SU-DHL-6 (cell line): ENCODE measurements around the gene MADD.

Experiments
- H2AFZ ChIP-seq: fragments of 200-600 bp; sonication (generic); 2 replicates; pipeline ENCODE4 v1.6.1; 2014; ENCODE audit warnings: low read depth, mild to moderate bottlenecking, moderate library complexity, mixed read lengths, antibody characterized with exemption, low read length; ENCODE audit not compliant: severe bottlenecking
- H3F3A ChIP-seq: fragments of 200-600 bp; shearing (Covaris generic); 2 replicates; pipeline ENCODE4 v1.6.0; 2016; ENCODE audit warnings: antibody characterized with exemption, mild to moderate bottlenecking; ENCODE audit not compliant: insufficient read depth
- H3K27ac ChIP-seq: fragments of 200-600 bp; sonication (generic); 2 replicates; pipeline ENCODE4 v1.5.1; 2016; ENCODE audit warnings: low read depth, mild to moderate bottlenecking, low read length, moderate library complexity, mixed read lengths
- H3K27me3 ChIP-seq: fragments of 200-600 bp; sonication (generic), shearing (Covaris generic); 2 replicates; pipeline ENCODE4 v1.6.0; 2014; ENCODE audit warnings: mild to moderate bottlenecking, low read length
- H3K36me3 ChIP-seq: fragments of 200-600 bp; sonication (generic); 2 replicates; pipeline ENCODE4 v1.6.1; 2014; ENCODE audit warnings: mild to moderate bottlenecking, low read length, mixed read lengths
- H3K4me2 ChIP-seq: fragments of 300-600, 200-600 bp; shearing (Covaris generic), sonication (generic); 2 replicates; pipeline ENCODE4 v1.6.0; 2014; ENCODE audit warnings: low read length, low read depth, mild to moderate bottlenecking; ENCODE audit not compliant: poor library complexity, severe bottlenecking
- H3K4me3 ChIP-seq: fragments of 200-600 bp; sonication (generic); 2 replicates; pipeline ENCODE4 v1.5.1; 2014; ENCODE audit warnings: antibody characterized with exemption, low read length, mild to moderate bottlenecking, mixed read lengths; ENCODE audit not compliant: insufficient read depth, poor library complexity, severe bottlenecking
- H3K79me2 ChIP-seq: fragments of 200-600 bp; sonication (generic); 2 replicates; pipeline ENCODE4 v1.6.1; 2014; ENCODE audit warnings: mild to moderate bottlenecking, low read length, moderate library complexity; ENCODE audit not compliant: insufficient read depth
- H3K9ac ChIP-seq: fragments of 200-600 bp; sonication (generic); 2 replicates; pipeline ENCODE4 v1.7.0; 2014; ENCODE audit warnings: mild to moderate bottlenecking, low read length
- H3K9me2 ChIP-seq: fragments of 200-600 bp; sonication (generic); replicated peaks from 2 replicates; pipeline ENCODE4 v1.6.1; 2014; ENCODE audit warnings: low read length; ENCODE audit not compliant: insufficient read depth
- H3K9me3 ChIP-seq: fragments of 200-600 bp; sonication (generic); 2 replicates; pipeline ENCODE4 v1.6.1; 2014; ENCODE audit warnings: low read length, mixed read lengths; ENCODE audit not compliant: insufficient read depth
- H4K20me1 ChIP-seq: fragments of 200-600 bp; sonication (generic); 2 replicates; pipeline ENCODE4 v1.6.1; 2014; ENCODE audit warnings: low read depth, mild to moderate bottlenecking, antibody characterized with exemption, low read length, moderate library complexity, mixed read lengths
- EZH2phosphoT487 ChIP-seq: fragments of 200-600 bp; sonication (generic), shearing (Covaris generic); conservative IDR thresholded peaks from 2 replicates; pipeline ENCODE4 v1.6.1; 2018; ENCODE audit warnings: mild to moderate bottlenecking, antibody characterized with exemption, low read length, moderate library complexity, mixed read lengths
- TF ChIP-seq, protein P1 (sequence below): fragments of 200-600 bp; sonication (generic); IDR thresholded peaks from one replicate; pipeline ENCODE4 v1.5.1; 2017; ENCODE audit warnings: antibody characterized with exemption, mild to moderate bottlenecking, low read length, moderate library complexity; ENCODE audit not compliant: insufficient read depth, poor library complexity, severe bottlenecking

The MADD gene

GRCh38 chr11:47261291-47261800 lies 8.6 kb upstream of the MADD start:
- H3K27ac ChIP-seq, result no peak overlapping the region
- H3K9me2 ChIP-seq, result no peaks in the 10 kb centered on the region
- TF ChIP-seq, protein P1, sequence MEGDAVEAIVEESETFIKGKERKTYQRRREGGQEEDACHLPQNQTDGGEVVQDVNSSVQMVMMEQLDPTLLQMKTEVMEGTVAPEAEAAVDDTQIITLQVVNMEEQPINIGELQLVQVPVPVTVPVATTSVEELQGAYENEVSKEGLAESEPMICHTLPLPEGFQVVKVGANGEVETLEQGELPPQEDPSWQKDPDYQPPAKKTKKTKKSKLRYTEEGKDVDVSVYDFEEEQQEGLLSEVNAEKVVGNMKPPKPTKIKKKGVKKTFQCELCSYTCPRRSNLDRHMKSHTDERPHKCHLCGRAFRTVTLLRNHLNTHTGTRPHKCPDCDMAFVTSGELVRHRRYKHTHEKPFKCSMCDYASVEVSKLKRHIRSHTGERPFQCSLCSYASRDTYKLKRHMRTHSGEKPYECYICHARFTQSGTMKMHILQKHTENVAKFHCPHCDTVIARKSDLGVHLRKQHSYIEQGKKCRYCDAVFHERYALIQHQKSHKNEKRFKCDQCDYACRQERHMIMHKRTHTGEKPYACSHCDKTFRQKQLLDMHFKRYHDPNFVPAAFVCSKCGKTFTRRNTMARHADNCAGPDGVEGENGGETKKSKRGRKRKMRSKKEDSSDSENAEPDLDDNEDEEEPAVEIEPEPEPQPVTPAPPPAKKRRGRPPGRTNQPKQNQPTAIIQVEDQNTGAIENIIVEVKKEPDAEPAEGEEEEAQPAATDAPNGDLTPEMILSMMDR, result no peak
- TF ChIP-seq EZH2phosphoT487, result no peak
- H3K9ac ChIP-seq, result no peak overlapping the region
- H3F3A ChIP-seq, result no peaks in the 10 kb centered on the region
- no peaks in the 10 kb centered on the region for H3K9me3 ChIP-seq
- no peak overlapping the region for H3K4me2 ChIP-seq
- no peaks in the 10 kb centered on the region for H3K36me3 ChIP-seq
- H3K79me2 ChIP-seq, result no peaks in the 10 kb centered on the region
- no peak overlapping the region for H3K4me3 ChIP-seq
- no peaks in the 10 kb centered on the region for H4K20me1 ChIP-seq
- H3K27me3 ChIP-seq, result no peaks in the 10 kb centered on the region
- H2AFZ ChIP-seq, result no peak overlapping the region

- Histone ChIP-seq H3K4me3 (no peak overlapping the region), H3F3A (peaks cover 8% of the 10 kb centered on the region; the same call in 1 of the 2 replicates), H3K9me3 (no peaks in the 10 kb centered on the region), H3K36me3 (no peaks in the 10 kb centered on the region), H3K27me3 (no peaks in the 10 kb centered on the region), H4K20me1 (no peaks in the 10 kb centered on the region), H3K9me2 (no peaks in the 10 kb centered on the region), H3K4me2 (no peak overlapping the region), H2AFZ (no peak overlapping the region), H3K27ac (no peak overlapping the region), H3K79me2 (no peaks in the 10 kb centered on the region), H3K9ac (no peak overlapping the region)
- no peak for TF ChIP-seq EZH2phosphoT487
- TF ChIP-seq, protein P1, result no peak
These were observed 5.8 kb upstream of the MADD start for GRCh38 chr11:47264119-47264518.

GRCh38 chr11:47264521-47264920 lies 5.4 kb upstream of the MADD start:
- Histone ChIP-seq H2AFZ (no peak overlapping the region), H3K4me2 (no peak overlapping the region), H3K9me3 (no peaks in the 10 kb centered on the region), H3K27me3 (no peaks in the 10 kb centered on the region), H3F3A (peaks cover 10% of the 10 kb centered on the region; the same call in 1 of the 2 replicates), H3K79me2 (no peaks in the 10 kb centered on the region), H3K9me2 (no peaks in the 10 kb centered on the region), H3K9ac (no peak overlapping the region), H4K20me1 (no peaks in the 10 kb centered on the region), H3K36me3 (no peaks in the 10 kb centered on the region), H3K27ac (no peak overlapping the region), H3K4me3 (no peak overlapping the region)
- TF ChIP-seq, protein P1, result no peak
- TF ChIP-seq EZH2phosphoT487, result no peak
